Stomach smooth muscle (tissue), 2 donors: Measurements from ENCODE around the gene ARHGAP22.
"Not testable (repeated sequence)": the region's sequence is repeated elsewhere in the genome, so short reads cannot be mapped to it uniquely, and the experiment has no call there.

Experiments used
- H3K27ac ChIP-seq: one replicate; pipeline ENCODE4 v1.7.0; 2013; ENCODE audit warnings: mild to moderate bottlenecking, low read length, inconsistent platforms
- H3K27me3 ChIP-seq, 2 donors: one replicate each; pipeline ENCODE4 v1.7.0; 2013; ENCODE audit warnings: low read length in 2 of 2; ENCODE audit not compliant: insufficient read depth in 2 of 2, control insufficient read depth in 1 of 2
- H3K36me3 ChIP-seq, 2 donors: one replicate each; pipeline ENCODE4 v1.7.0; 2013; ENCODE audit warnings: low read length in 2 of 2; ENCODE audit not compliant: control insufficient read depth in 2 of 2, insufficient read depth in 2 of 2
- H3K4me1 ChIP-seq: one replicate; pipeline ENCODE4 v1.7.0; 2013; ENCODE audit warnings: low read length; ENCODE audit not compliant: control insufficient read depth, insufficient read depth
- H3K4me3 ChIP-seq, 2 donors: one replicate each; pipeline ENCODE4 v1.7.0; 2013; ENCODE audit warnings: low read length in 2 of 2
- H3K9ac ChIP-seq, 2 donors: one replicate each; pipeline ENCODE4 v1.7.0; 2013; ENCODE audit warnings: low read length in 2 of 2, mild to moderate bottlenecking in 1 of 2
- H3K9me3 ChIP-seq, 2 donors: one replicate each; pipeline ENCODE4 v1.7.0; 2013; ENCODE audit warnings: low read length in 2 of 2; ENCODE audit not compliant: control insufficient read depth in 2 of 2
- donor health status: healthy.
- donor health status: Pancreatic carcinoma.

Gene ARHGAP22

DNA sequence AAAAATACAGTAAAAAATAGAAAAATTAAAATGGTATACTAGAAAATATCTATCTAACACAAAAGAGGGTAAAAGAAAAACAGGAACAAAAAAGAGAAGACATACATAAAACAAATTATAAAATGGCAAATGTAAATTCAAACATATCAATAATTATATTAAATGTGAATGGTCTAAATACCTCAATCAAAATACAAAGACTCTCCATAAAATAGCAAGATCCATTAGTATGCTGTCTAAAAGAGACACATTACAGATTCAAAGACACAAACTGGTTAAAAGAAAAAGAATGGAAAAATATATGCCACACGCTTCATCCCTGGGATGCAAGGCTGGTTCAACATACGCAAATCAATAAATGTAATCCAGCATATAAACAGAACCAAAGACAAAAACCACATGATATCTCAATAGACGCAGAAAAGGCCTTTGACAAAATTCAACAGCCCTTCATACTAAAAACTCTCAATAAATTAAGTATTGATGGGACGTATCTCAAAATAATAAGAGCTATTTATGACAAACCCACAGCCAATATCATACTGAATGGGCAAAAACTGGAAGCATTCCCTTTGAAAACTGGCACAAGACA, 36.3 kb upstream of the ARHGAP22 start:
- H3K9me3 ChIP-seq, H3K4me1 ChIP-seq, H3K27me3 ChIP-seq, H3K36me3 ChIP-seq, H3K4me3 ChIP-seq, H3K27ac ChIP-seq, H3K9ac ChIP-seq: not testable (repeated sequence)

DNA sequence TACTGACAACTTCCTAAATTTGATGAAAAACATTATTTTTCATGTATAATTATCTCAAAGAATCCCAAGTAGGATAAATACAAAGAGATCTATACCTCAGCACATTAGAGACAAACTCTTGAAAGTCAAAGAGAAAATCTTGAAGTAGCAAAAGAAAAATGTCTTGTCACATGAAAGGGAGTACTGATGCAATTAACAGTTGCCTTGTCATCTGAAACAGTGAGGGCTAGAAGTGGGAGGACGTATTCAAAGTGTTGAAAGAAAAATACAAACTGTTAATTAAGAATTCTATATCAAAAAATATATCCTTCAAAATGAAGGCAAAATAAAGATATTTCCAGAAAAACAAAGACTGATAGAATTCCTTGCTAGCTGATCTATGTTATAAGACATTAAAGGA, 35.5 kb upstream of the ARHGAP22 start:
- Histone ChIP-seq H3K27me3 (peaks cover 0 to 7% of the 10 kb centered on the region in 2 donors), H3K27ac (no peak overlapping the region), H3K4me3 (no peak overlapping the region), H3K36me3 (no peaks in the 10 kb centered on the region), H3K4me1 (no peaks in the 10 kb centered on the region), H3K9me3 (peaks cover 0 to 3% of the 10 kb centered on the region in 2 donors), H3K9ac (no peak overlapping the region)

DNA sequence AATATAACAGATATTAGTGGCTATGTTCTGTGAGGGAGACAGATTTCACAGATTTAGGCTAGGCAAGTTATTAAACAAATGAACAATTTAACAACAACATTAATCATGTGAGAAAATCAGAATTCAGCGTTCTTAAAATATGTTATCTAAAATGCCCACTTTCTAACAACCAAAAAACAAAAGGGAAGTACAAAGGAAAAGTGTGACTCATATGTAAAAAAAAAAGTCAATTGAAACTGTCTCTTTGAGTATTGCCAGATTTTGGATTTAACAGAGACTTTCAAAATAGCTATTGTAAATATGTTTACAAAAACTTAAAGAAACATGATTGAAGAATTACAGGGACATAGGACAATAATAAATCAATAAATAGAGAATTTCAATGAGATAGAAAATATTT, 34.8 kb upstream of the ARHGAP22 start:
- Histone ChIP-seq H3K4me1 (peaks cover 4% of the 10 kb centered on the region), H3K27me3 (peaks cover 0 to 7% of the 10 kb centered on the region in 2 donors), H3K9me3 (peaks cover 0 to 3% of the 10 kb centered on the region in 2 donors), H3K4me3 (no peak overlapping the region), H3K36me3 (no peaks in the 10 kb centered on the region), H3K9ac (no peak overlapping the region), H3K27ac (no peak overlapping the region)

DNA sequence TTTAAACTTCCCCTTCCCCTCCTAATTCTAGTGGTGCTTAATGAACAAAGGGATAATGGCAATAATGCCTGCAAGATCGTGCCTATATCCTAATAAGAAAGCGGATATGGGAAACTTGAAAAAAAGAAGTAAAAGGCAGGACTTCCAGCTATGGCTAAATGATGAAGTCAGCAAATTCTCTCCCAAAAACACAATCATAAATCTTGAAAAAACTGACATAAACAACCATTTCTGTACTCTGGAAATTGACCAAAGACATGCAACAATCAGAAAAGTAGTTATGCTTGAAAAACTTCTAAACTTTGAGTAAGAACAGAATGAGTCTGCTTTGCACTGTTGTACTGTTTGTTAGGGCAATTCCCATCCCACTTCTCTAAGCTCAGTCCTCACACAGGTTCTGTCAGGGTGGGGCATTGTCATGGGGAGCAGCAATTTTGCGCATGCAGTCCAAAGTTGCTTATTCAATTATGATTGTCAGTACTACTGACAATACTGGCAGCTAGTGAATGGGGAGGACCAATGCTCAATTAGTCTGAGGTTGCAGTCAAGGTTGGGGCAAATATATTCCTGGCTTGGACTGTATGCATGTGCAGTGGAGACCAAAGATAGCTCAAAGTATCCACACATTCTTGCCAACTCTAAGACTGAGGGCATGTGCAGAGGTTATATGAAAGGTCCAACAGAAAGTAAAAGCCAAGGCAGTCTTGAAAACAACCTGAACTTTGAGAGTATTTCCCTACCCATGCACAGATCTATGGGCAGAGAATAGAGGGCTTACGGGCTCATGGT, 34.1 kb upstream of the ARHGAP22 start:
- Histone ChIP-seq H3K9me3 (peaks cover 0 to 3% of the 10 kb centered on the region in 2 donors), H3K4me3 (no peak overlapping the region), H3K9ac (no peak overlapping the region), H3K36me3 (no peaks in the 10 kb centered on the region), H3K4me1 (peaks cover 7% of the 10 kb centered on the region), H3K27me3 (peaks cover 0 to 7% of the 10 kb centered on the region in 2 donors), H3K27ac (no peak overlapping the region)

DNA sequence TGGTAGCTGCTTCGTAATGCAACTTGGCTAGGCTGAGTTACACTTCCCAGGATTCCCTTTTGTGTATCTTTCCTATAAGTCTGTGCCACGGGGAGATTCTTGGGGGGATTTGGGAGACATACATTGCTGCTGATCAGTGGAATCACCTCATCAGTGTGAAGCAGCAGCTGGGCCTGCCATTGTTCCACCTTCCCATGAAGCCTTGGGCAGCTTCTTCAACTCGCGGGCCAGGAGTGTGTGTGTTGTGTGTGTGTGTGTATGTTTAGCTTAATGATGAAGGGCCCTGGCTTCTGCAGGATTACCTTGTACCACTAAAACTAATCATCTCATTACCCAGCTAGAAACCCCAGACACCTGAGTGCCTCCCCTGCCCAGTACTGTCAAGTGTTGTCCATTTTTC, 33.3 kb upstream of the ARHGAP22 start:
- peaks cover 0 to 3% of the 10 kb centered on the region in 2 donors for H3K9me3 ChIP-seq
- no peaks in the 10 kb centered on the region for H3K36me3 ChIP-seq
- H3K9ac ChIP-seq: no peak overlapping the region
- peaks cover 0 to 7% of the 10 kb centered on the region in 2 donors for H3K27me3 ChIP-seq
- H3K4me1 ChIP-seq: peaks cover 7% of the 10 kb centered on the region
- no peak overlapping the region for H3K4me3 ChIP-seq
- no peak overlapping the region for H3K27ac ChIP-seq

DNA sequence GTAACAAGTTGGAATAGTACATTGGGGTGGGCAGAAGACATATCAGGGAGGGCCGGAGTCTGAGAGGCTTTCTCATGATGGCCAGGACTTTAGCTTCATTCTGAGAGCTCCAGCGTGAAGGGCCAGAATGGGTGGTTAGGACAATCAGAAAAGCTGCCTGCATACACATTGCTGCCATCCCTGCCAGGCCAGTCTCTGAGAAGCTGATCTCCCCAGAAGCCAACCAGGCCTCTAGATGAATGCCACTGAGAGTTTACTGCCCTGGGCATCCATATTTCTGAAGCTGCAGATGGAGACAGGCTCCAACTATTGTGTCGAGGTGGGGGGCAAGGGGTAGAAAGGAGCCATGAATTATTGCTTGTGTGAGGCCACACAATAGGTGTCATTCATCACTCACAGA, 32.0 kb upstream of the ARHGAP22 start:
- Histone ChIP-seq H3K4me3 (no peak overlapping the region), H3K27me3 (peaks cover 0 to 7% of the 10 kb centered on the region in 2 donors), H3K27ac (no peak overlapping the region), H3K36me3 (no peaks in the 10 kb centered on the region), H3K9me3 (peaks cover 0 to 3% of the 10 kb centered on the region in 2 donors), H3K9ac (no peak overlapping the region), H3K4me1 (peaks cover 7% of the 10 kb centered on the region)

DNA sequence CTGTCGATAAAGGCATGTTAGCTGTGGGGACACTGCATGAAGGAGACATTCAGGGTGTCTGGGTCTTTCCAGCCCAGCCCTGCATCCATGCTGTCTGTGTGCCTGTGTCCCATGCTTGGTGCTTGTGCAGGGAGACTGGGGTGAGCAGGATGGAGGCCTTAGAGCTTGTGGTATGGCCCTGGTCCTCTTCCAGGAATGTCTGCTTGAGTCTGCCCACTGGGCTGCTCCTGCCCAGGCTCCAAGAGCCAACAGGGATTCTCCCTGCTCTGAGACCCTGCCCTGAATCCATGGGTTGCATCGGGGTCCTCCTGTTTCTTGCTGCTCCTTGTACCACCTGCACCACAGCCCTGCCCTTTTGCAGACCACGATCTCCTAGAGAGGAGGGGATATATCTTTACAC, 31.4 kb upstream of the ARHGAP22 start:
- no peaks in the 10 kb centered on the region for H3K36me3 ChIP-seq
- peaks cover 7% of the 10 kb centered on the region for H3K4me1 ChIP-seq
- no peak overlapping the region for H3K27ac ChIP-seq
- H3K4me3 ChIP-seq: no peak overlapping the region
- H3K9ac ChIP-seq: no peak overlapping the region
- peaks cover 0 to 7% of the 10 kb centered on the region in 2 donors for H3K27me3 ChIP-seq
- peaks cover 0 to 3% of the 10 kb centered on the region in 2 donors for H3K9me3 ChIP-seq

DNA sequence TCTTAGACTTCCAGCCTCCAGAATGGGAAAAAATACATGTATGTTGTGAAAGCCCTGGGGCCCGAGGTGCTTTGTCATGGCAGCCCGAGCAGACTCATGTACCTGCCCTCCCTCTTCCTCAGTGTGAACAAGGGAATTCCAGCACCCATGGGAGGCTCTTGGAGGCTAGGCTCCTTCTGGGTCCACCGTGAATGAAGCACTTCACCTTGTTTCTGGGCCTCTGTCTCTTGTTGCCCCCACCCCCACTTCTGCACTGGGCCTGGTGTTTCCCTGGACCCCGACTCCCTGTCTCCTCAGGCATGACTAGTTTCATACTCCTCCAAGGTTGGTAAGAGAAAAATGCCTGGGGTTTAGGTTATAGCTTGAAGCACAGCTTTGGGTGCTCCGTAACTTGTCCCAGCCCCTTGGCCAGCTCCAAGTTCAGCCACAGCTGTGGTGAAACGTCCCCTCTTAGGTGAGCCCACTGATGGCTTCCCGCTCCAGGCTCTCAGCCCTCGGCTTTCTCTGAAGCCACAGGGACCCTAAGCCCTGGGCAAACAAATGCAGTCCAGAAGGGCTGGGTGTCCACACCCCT, 30.2 kb upstream of the ARHGAP22 start:
- Histone ChIP-seq H3K9me3 (peaks cover 0 to 3% of the 10 kb centered on the region in 2 donors), H3K4me1 (peaks cover 7% of the 10 kb centered on the region), H3K27ac (no peak overlapping the region), H3K36me3 (no peaks in the 10 kb centered on the region), H3K27me3 (peaks cover 0 to 7% of the 10 kb centered on the region in 2 donors), H3K9ac (no peak overlapping the region), H3K4me3 (no peak overlapping the region)

DNA sequence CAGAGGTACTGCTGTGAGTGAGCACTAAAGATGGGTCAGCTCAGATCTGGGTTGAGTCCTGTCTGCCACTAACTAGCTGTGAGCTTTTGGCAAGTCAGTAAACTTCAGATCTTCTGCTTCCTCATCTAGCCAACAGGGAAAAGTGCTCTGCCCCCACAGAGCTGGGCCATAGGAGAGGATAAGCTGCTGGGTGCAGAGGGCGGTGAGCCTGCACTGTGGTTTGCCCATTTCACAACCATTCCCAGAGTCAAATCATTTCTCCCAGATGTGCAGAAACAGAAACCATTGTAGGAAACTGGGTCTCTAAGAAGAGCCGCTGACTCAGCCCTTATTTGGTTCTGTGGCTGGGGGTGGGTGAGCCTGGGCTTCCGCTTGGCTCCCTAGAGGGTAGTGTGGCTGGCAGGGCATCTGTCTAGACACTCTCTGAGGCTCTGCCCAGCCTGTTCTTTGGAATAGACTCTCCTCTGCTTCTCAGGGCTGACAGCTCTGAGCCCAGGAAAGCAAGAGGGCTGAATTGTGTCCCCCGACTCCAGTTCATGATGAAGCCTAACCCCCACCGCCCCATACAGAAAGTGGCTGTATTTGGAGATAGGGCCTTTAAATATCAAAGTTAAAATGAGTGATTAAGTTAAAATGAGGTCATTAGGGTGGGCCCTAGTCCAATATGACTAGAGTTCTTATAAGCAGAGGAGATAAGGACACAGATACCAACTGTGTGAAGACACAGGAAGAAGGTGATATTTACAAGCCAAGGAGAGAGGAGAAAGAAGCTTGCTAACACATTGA, 29.5 kb upstream of the ARHGAP22 start:
- Histone ChIP-seq H3K27ac (no peak overlapping the region), H3K4me3 (no peak overlapping the region), H3K36me3 (no peaks in the 10 kb centered on the region), H3K27me3 (peaks cover 0 to 7% of the 10 kb centered on the region in 2 donors), H3K9me3 (peaks cover 0 to 3% of the 10 kb centered on the region in 2 donors), H3K4me1 (peaks cover 7% of the 10 kb centered on the region), H3K9ac (no peak overlapping the region)

DNA sequence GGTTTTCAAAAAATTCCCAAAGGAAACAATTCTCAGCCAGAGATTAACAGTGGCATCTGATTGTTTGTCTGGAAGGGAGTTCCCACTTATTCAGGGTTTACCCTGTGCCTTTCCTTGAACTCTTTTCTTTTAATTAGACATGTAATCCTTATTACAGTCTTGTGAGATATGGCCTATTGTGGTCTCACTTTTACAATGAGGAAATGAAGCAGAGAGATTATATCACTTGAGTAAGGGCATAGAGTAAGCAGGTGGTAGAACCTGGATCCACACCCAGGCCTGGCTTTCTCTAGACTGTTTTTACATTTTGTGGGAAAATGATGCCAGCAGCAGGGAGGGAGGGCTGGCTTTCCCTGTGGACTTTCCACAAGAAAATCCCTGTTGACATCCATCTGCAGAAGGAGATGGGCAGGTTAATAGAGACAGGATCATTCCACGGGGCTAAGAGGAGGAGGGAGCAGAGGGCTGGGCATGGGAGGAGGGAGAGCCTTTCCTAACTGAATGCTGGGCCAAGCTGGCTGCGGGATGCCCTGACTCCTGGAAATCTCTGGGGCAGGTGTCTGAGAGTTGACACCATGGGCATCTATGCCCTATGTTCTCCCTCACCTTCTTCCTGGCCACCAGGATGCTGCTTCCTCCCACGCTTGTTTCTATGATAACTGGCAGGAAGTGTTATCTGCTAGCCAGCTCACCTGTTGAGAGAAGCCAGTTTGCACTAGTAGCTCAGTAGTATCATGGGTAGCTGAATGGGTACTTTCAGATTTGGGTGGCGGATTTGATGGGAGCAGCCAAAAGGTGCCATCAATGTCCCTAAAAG, 28.7 kb upstream of the ARHGAP22 start:
- no peak overlapping the region for H3K4me3 ChIP-seq
- no peak overlapping the region for H3K9ac ChIP-seq
- no peaks in the 10 kb centered on the region for H3K9me3 ChIP-seq
- peaks cover 7% of the 10 kb centered on the region for H3K4me1 ChIP-seq
- H3K36me3 ChIP-seq: no peaks in the 10 kb centered on the region
- H3K27me3 ChIP-seq: peaks cover 0 to 7% of the 10 kb centered on the region in 2 donors
- no peak overlapping the region for H3K27ac ChIP-seq
